GM12873 (cell line): ENCODE measurements around the gene OR1I1.

Experiments
- TF ChIP-seq, protein P1 (sequence below): IDR thresholded peaks from 2 replicates; pipeline ENCODE4 v1.5.1; 2012; ENCODE audit warnings: low read depth, mild to moderate bottlenecking, moderate library complexity, low read length, control low read depth; ENCODE audit not compliant: insufficient read depth; ENCODE audit errors: missing control alignments

OR1I1 gene

DNA sequence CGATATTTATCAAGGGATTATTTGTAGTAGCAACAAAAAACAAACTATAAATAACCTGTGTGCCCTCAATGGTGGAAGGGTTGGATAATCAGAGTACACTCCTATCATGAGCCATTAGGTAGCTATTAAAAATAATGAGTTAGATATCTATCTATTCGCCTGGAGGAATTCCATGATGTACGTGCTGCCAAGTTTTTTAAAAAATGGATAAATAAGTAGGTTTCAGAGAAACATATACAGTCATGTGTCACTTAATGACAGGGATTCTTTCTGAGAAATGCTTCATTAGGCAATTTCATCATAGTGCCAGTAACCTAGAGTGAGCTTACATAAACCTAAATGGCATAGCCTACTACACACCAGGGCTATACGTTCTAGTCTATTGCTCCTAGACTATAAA, 6.2 kb upstream of the OR1I1 start:
- TF ChIP-seq, protein P1, sequence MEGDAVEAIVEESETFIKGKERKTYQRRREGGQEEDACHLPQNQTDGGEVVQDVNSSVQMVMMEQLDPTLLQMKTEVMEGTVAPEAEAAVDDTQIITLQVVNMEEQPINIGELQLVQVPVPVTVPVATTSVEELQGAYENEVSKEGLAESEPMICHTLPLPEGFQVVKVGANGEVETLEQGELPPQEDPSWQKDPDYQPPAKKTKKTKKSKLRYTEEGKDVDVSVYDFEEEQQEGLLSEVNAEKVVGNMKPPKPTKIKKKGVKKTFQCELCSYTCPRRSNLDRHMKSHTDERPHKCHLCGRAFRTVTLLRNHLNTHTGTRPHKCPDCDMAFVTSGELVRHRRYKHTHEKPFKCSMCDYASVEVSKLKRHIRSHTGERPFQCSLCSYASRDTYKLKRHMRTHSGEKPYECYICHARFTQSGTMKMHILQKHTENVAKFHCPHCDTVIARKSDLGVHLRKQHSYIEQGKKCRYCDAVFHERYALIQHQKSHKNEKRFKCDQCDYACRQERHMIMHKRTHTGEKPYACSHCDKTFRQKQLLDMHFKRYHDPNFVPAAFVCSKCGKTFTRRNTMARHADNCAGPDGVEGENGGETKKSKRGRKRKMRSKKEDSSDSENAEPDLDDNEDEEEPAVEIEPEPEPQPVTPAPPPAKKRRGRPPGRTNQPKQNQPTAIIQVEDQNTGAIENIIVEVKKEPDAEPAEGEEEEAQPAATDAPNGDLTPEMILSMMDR, result no peak

DNA sequence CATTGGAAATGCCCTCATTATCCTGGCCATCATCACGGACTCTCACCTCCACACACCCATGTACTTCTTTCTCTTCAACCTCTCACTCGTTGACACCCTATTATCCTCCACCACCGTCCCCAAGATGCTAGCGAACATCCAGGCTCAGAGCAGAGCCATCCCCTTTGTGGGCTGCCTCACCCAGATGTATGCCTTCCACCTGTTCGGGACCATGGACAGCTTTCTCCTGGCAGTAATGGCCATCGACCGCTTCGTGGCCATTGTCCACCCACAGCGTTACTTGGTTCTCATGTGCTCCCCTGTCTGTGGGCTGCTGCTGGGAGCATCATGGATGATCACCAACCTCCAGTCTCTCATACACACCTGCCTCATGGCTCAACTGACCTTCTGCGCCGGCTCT, 5.2 kb downstream of the OR1I1 start:
- TF ChIP-seq, protein P1, result no peak

DNA sequence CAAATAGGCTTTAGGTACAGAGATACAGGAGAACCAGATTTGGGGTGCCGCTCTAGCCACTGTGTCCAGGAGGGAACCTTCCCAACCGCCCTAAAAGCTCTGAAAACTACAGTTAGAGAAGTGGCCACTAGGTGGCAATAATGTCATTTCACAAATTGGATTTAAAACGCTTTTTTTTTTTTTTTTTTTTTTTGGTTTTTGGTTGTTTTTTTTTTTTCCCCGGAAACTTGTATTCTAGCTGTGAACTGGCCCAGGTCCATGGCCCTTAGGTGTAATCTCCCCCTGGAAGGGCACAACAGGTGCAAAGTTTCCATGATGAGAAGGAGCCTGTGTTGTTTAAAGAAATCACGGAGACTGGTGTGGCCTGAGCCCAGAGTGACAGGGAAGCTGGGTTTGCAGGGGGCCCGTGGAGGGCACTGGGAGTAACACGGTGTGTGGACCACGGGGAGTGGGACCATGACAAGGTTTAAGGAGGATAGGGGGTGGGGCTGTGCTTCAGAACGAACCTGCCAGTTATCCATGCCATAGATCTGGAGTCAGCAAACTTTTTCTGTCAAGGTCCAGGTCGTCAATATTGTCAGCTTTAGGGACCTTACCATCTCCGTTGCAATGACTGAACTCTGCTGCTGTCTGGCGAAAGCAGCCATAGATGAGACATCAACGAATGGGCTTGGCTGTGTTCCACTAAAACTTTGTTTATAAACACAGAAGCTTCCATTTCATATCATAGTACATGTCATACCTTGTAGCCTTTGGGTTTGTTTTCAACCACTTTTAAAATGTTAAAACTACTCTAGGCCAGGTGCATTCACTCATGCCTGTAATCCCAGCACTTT, 10.1 kb downstream of the OR1I1 start:
- TF ChIP-seq, protein P1, result peak; percentile 62

DNA sequence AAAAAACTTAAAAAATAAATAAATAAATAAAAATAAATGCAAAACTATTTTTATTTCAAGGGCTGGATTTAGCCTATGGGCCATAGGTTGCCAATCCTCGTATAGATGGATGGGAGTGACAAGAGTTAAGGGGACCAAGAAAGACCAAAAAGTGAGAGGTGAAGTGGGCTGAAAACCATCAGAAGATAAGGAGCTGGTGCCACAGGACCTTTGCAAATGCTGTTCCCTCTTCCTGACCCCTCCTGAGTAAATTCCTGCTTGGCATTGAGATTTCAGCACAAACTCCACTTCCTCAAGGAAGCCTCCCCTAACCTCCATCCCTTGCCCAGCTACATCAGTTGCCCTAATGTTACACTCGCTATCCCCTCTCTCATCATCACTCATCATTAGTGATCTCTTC, 11.0 kb downstream of the OR1I1 start:
- TF ChIP-seq, protein P1, result no peak

DNA sequence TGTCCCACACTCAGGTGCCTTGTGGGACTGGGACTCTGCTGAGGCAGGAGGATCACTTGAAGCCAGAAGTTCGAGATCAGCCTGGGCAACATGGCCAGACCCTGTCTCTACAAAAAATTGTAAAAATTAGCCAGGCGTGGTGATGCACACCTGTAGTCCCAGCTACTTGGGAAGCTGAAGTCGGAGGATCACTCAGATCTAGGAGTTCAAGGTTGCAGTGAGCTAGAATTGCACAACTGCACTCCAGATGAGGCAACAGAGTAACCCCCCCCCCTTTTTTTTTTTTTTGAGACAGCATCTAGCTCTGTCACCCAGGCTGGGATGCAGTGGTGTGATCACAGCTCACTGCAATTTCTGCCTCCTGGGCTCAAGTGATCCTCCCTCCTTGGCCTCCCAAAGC, 14.2 kb downstream of the OR1I1 start:
- TF ChIP-seq, protein P1, result no peak

DNA sequence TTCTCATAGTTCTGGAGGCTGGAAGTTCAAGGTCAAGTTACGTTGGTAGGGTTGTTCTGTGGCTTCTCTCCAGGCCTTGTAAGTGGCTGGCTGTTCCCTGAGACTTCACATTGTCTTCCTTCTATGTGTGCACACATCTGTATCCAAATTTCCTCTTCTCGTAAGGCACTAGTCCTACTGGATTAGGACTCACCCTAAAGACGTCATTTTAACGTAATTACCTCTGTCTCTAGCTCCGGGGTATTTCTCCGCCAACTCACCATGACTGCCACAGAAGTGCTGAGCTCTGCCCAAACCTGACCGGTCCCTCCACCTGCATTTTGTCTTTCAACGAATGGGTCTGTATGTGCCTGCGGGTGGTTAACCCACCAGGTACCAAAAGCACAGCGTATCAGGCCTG, 16.4 kb downstream of the OR1I1 start:
- TF ChIP-seq, protein P1, result no peak

DNA sequence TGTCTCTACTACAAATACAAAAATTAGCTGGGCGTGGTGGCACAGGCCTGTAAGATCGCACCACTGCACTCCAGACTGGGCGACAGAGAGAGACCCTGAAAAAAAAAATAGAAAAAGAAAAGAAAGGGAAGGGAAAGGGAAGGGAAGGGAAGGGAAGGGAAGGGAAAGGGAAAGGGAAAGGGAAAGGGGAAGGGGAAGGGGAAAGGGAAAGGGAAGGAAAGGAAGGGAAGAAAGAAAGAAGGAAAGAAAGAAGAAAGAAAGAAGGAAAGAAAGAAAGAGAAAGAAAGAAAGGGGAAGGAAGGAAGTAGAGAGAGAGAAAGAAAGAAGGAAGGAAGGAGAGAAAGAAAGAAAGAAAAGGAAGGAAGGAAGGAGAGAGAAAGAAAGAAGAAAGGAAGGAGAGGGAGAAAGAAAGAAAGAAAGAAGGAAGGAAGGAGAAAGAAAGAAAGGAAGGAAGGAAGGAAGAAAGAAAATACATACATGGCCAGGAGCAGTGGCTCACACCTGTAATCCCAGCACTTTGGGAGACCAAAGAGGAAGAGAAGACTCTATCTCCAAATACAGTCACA, 17.1 kb downstream of the OR1I1 start:
- TF ChIP-seq, protein P1, result no peak
